H1 (cell line): ENCODE results near the gene MACIR. TPM values are rescaled to one million over a fixed set of nuclear protein-coding genes. Genes with fewer than 3 reads are reported as not detected.

ENCODE experiments used
- CTCF ChIA-PET: fragments of 300-600 bp; sonication (Branson Sonifier 250); formaldehyde crosslinking; loops from one replicate; lab custom pipeline; 2021; ENCODE audit not compliant: partially characterized antibody; lab: Charles Lee
- POLR2A ChIA-PET: fragments of 300-600 bp; sonication (Branson Sonifier 250); formaldehyde crosslinking; loops from one replicate; lab custom pipeline; 2021; ENCODE audit warnings: inconsistent platforms; ENCODE audit not compliant: partially characterized antibody; lab: Charles Lee
- DNase-seq, 2 experiments: peaks; one replicate each; pipeline versions ENCODE4 v3.0.0 to v3.0.0-alpha.2; 2010 to 2022; ENCODE audit warnings: low spot score in 2 of 2, low read depth in 1 of 2, mixed read lengths in 1 of 2
- FAIRE-seq: peaks from 2 replicates; lab custom pipeline; 2011; peaks lifted over from hg19 to GRCh38; lab: Jason Lieb, UNC
- H2AFZ ChIP-seq: 2 replicates; pipeline ENCODE4 v1.8.1; 2012; ENCODE audit warnings: low read length, inconsistent platforms
- H2AK5ac ChIP-seq: 2 replicates; pipeline ENCODE4 v1.6.1; 2013; ENCODE audit warnings: low read depth, low read length
- H2BK120ac ChIP-seq: replicated peaks from 2 replicates; pipeline ENCODE3; 2013; ENCODE audit warnings: low read depth, low read length, inconsistent platforms
- H2BK12ac ChIP-seq: 2 replicates; pipeline ENCODE4 v1.6.1; 2013; ENCODE audit warnings: low read depth, low read length
- H2BK15ac ChIP-seq: 2 replicates; pipeline ENCODE4 v1.6.1; 2013; ENCODE audit warnings: low read length
- H2BK20ac ChIP-seq: 2 replicates; pipeline ENCODE4 v1.6.1; 2013; ENCODE audit warnings: low read length
- H2BK5ac ChIP-seq: 2 replicates; pipeline ENCODE4 v1.6.1; 2013; ENCODE audit warnings: low read depth, low read length
- H3K14ac ChIP-seq: 2 replicates; pipeline ENCODE4 v1.6.1; 2013; ENCODE audit warnings: inconsistent platforms; ENCODE audit not compliant: insufficient read length
- H3K18ac ChIP-seq: 2 replicates; pipeline ENCODE4 v1.6.1; 2013; ENCODE audit warnings: low read length; ENCODE audit errors: extremely low read depth
- H3K23ac ChIP-seq: 2 replicates; pipeline ENCODE4 v1.6.1; 2013; ENCODE audit warnings: inconsistent platforms; ENCODE audit not compliant: insufficient read length
- H3K23me2 ChIP-seq: 2 replicates; pipeline ENCODE4 v1.6.1; 2013; ENCODE audit warnings: low read depth, low read length
- H3K27ac ChIP-seq: 2 replicates; pipeline ENCODE4 v1.6.1; 2011; ENCODE audit warnings: low read depth, low read length, inconsistent platforms
- H3K27me3 ChIP-seq, 4 experiments: replicated peaks in 1 of 4; 1 replicate in 1 of 4; 2 replicates in 3 of 4; pipeline versions ENCODE4 v1.6.1 to v1.8.1; 2011 to 2013; ENCODE audit warnings: low read length in 3 of 4, mild to moderate bottlenecking in 3 of 4, inconsistent platforms in 2 of 4, mixed read lengths in 2 of 4, moderate library complexity in 1 of 4; ENCODE audit not compliant: control insufficient read depth in 3 of 4, insufficient read depth in 3 of 4; ENCODE audit errors: extremely low read depth in 1 of 4
- H3K36me3 ChIP-seq, 4 experiments: 2 replicates each; pipeline versions ENCODE4 v1.6.1 to v1.8.1; 2011 to 2013; ENCODE audit warnings: mild to moderate bottlenecking in 4 of 4, low read length in 3 of 4, moderate library complexity in 2 of 4, control low read depth in 1 of 4, inconsistent platforms in 1 of 4; ENCODE audit not compliant: insufficient read depth in 4 of 4, control insufficient read depth in 2 of 4
- H3K4ac ChIP-seq: replicated peaks from 2 replicates; pipeline ENCODE3; 2013; ENCODE audit warnings: low read length, low read depth, mixed read lengths, inconsistent platforms; ENCODE audit not compliant: insufficient read length
- H3K4me1 ChIP-seq, 4 experiments: replicated peaks in 1 of 4; 1 replicate in 1 of 4; 2 replicates in 3 of 4; pipeline versions ENCODE4 v1.6.1 to v1.8.1; 2011 to 2013; ENCODE audit warnings: low read length in 3 of 4, inconsistent platforms in 2 of 4, mixed read lengths in 1 of 4; ENCODE audit not compliant: insufficient read depth in 4 of 4, control insufficient read depth in 3 of 4
- H3K4me2 ChIP-seq, 2 experiments: 2 replicates each; pipeline versions ENCODE4 v1.6.1 to v1.8.1; 2011 to 2013; ENCODE audit warnings: low read depth in 2 of 2, low read length in 2 of 2, control low read depth in 1 of 2, inconsistent platforms in 1 of 2, mild to moderate bottlenecking in 1 of 2; ENCODE audit not compliant: insufficient read depth in 1 of 2
- H3K4me3 ChIP-seq, 4 experiments: fragments of 200-600, 300-600 bp in 1 of 4; sonication (generic), shearing (Covaris generic), sonication (Bioruptor Twin) in 1 of 4; 2 replicates each; pipeline versions ENCODE4 v1.5.1 to v1.8.1; 2011 to 2016; ENCODE audit warnings: low read length in 4 of 4, low read depth in 3 of 4, control low read depth in 2 of 4, inconsistent platforms in 2 of 4, mild to moderate bottlenecking in 2 of 4, mixed read lengths in 1 of 4, moderate library complexity in 1 of 4; ENCODE audit not compliant: insufficient read depth in 2 of 4; ENCODE audit errors: extremely low read depth in 1 of 4
- H3K56ac ChIP-seq: replicated peaks from 2 replicates; pipeline ENCODE3; 2013; ENCODE audit warnings: low read depth, mild to moderate bottlenecking, mixed read lengths, low read length, inconsistent platforms; ENCODE audit not compliant: insufficient read length
- H3K79me1 ChIP-seq: 2 replicates; pipeline ENCODE4 v1.6.1; 2013; ENCODE audit warnings: low read depth, low read length, control low read depth
- H3K79me2 ChIP-seq, 2 experiments: 2 replicates each; pipeline versions ENCODE4 v1.6.1 to v1.8.1; 2012 to 2013; ENCODE audit warnings: low read length in 2 of 2, mild to moderate bottlenecking in 2 of 2, inconsistent platforms in 1 of 2; ENCODE audit not compliant: insufficient read depth in 2 of 2, control insufficient read depth in 1 of 2
- H3K9ac ChIP-seq, 4 experiments: replicated peaks in 1 of 4; 1 replicate in 1 of 4; 2 replicates in 3 of 4; pipeline versions ENCODE4 v1.6.1 to v1.8.1; 2011 to 2013; ENCODE audit warnings: low read depth in 3 of 4, low read length in 3 of 4, control low read depth in 2 of 4, mild to moderate bottlenecking in 2 of 4, moderate library complexity in 2 of 4, inconsistent platforms in 1 of 4; ENCODE audit errors: extremely low read depth in 1 of 4
- H3K9me3 ChIP-seq, 2 experiments: 2 replicates each; pipeline versions ENCODE4 v1.6.1 to v1.8.1; 2012 to 2013; ENCODE audit warnings: mild to moderate bottlenecking in 2 of 2, moderate library complexity in 2 of 2, control low read depth in 1 of 2, inconsistent platforms in 1 of 2, low read depth in 1 of 2, low read length in 1 of 2, mixed read lengths in 1 of 2; ENCODE audit not compliant: insufficient read depth in 2 of 2
- H4K20me1 ChIP-seq, 2 experiments: replicated peaks in 1 of 2; 2 replicates each; pipeline versions ENCODE3 to v1.8.1; 2011 to 2013; ENCODE audit warnings: inconsistent platforms in 2 of 2, low read length in 2 of 2, mild to moderate bottlenecking in 1 of 2; ENCODE audit not compliant: insufficient read depth in 2 of 2, control insufficient read depth in 1 of 2
- H4K5ac ChIP-seq: 2 replicates; pipeline ENCODE4 v1.6.1; 2013; ENCODE audit warnings: low read length, low read depth, mixed read lengths, inconsistent platforms; ENCODE audit not compliant: insufficient read length
- H4K8ac ChIP-seq: 2 replicates; pipeline ENCODE4 v1.8.0; 2013; ENCODE audit warnings: mild to moderate bottlenecking, moderate library complexity, low read length, inconsistent platforms; ENCODE audit not compliant: insufficient read depth; ENCODE audit errors: extremely low read depth
- H4K91ac ChIP-seq: replicated peaks from 2 replicates; pipeline ENCODE3; 2013; ENCODE audit warnings: low read length, mixed read lengths, inconsistent platforms; ENCODE audit not compliant: insufficient read length
- ATF2 ChIP-seq: IDR thresholded peaks from 2 replicates; pipeline ENCODE4 v1.6.1; 2012; ENCODE audit warnings: low read length, inconsistent platforms
- CEBPB ChIP-seq: IDR thresholded peaks from 2 replicates; pipeline ENCODE4 v1.6.1; 2012; ENCODE audit warnings: low read depth, low read length
- CREB1 ChIP-seq: IDR thresholded peaks from 2 replicates; pipeline ENCODE4 v1.6.1; 2012; ENCODE audit warnings: inconsistent platforms
- GTF2F1 ChIP-seq: IDR thresholded peaks from 2 replicates; pipeline ENCODE4 v1.6.1; 2012; ENCODE audit warnings: low read depth, low read length, improper control_type of control experiment, borderline replicate concordance
- RBBP5 ChIP-seq: IDR thresholded peaks from 2 replicates; pipeline ENCODE4 v1.7.1; 2012; ENCODE audit warnings: low read depth, mild to moderate bottlenecking, inconsistent platforms, low read length, moderate library complexity, borderline replicate concordance
- SIRT6 ChIP-seq: IDR thresholded peaks from one replicate; pipeline ENCODE4 v1.7.1; 2012; ENCODE audit warnings: low read length, inconsistent platforms
- TAF7 ChIP-seq: optimal IDR thresholded peaks from 2 replicates; pipeline ENCODE3; 2011; ENCODE audit warnings: low read depth, mild to moderate bottlenecking, inconsistent platforms, low read length, moderate library complexity, borderline replicate concordance
- WGBS, 2 experiments: shearing (Covaris generic) in 1 of 2; methylation state at CpG; one replicate each; pipeline versions ENCODE4 v1.1.6 to v1.1.7; 2013 to 2015; ENCODE audit warnings: low lambda C conversion rate in 2 of 2, mixed read lengths in 2 of 2, inconsistent platforms in 1 of 2, low coverage in 1 of 2, missing lambda C conversion rate in 1 of 2; ENCODE audit not compliant: insufficient replicate concordance in 2 of 2, insufficient coverage in 1 of 2, insufficient read length in 1 of 2; ENCODE audit errors: extremely low coverage in 1 of 2, missing lambda C conversion rate in 1 of 2; 5-methylcytosine and 5-hydroxymethylcytosine counted together
- polyA plus RNA-seq, 7 experiments: library from polyadenylated mRNA; depleted of rRNA in 3 of 7; stranded (reverse) in 5 of 7; unstranded in 2 of 7; fragments of >200 nt in 5 of 7; fragments of 200-250 nt in 2 of 7; gene quantifications; 1 replicate in 5 of 7; 2 replicates in 1 of 7; 4 replicates in 1 of 7; pipeline versions ENCODE4 v1.2.1 to v1.2.3, GENCODE V29; 2011 to 2013; ENCODE audit warnings: missing spikeins in 2 of 7, mixed read lengths in 2 of 7
- total RNA-seq: library from RNA; stranded (reverse); fragmentation: NEBNext Ultra II Directional; extraction: Animal tissue kit (Norgen Biotek cat#: 25700); gene quantifications from 2 replicates; pipeline ENCODE4 v1.2.1, GENCODE V29; 2021

Gene MACIR
- total and polyA plus RNA-seq, 2 of the 8 experiments (the other 6 are each of a cell fraction or from before 2014, with no cell fraction given): 8.0 to 19.2 TPM

GRCh38 chr5:103283869-103284268 lies 25.3 kb downstream of the MACIR start:
- Histone ChIP-seq H3K4ac (no peak overlapping the region), H2AFZ (no peak overlapping the region), H3K4me2 (no peak overlapping the region), H2BK20ac (no peak overlapping the region), H3K9ac (no peak overlapping the region), H3K14ac (no peak overlapping the region), H3K4me3 (no peak overlapping the region), H2BK12ac (no peak overlapping the region), H3K36me3 (no peaks in the 10 kb centered on the region), H3K23me2 (no peaks in the 10 kb centered on the region), H2BK15ac (no peak overlapping the region), H3K18ac (no peak overlapping the region), H4K8ac (no peak overlapping the region), H3K4me1 (no peaks in the 10 kb centered on the region), H4K20me1 (no peaks in the 10 kb centered on the region)
- DNase-seq: no peak
- no peak for FAIRE-seq
- no peak for TF ChIP-seq RBBP5
- no peak for TF ChIP-seq ATF2
- TF ChIP-seq CREB1: no peak
- TF ChIP-seq GTF2F1: no peak
- TF ChIP-seq SIRT6: no peak
- TF ChIP-seq CEBPB: no peak
- no peak for TF ChIP-seq TAF7
- TF ChIP-seq, all 59 proteins: peak for 0
- ChIA-PET CTCF (interaction anchor here (0.7 to 1.0 kb wide), 2 partner anchors 110 to 1383 kb away, joined by 3 read pairs; no protein-coding TSS in a partner anchor), POLR2A (no interaction called here)
- H2AK5ac ChIP-seq: no peak overlapping the region
- no peak overlapping the region for H2BK5ac ChIP-seq
- H3K79me1 ChIP-seq: no peaks in the 10 kb centered on the region
- no peaks in the 10 kb centered on the region for H3K9me3 ChIP-seq
- no peak overlapping the region for H4K91ac ChIP-seq
- no peak overlapping the region for H3K27ac ChIP-seq
- no peak overlapping the region for H3K23ac ChIP-seq
- WGBS, 2 experiments: 98% methylated on average over 3 of the region's 3 CpGs; no CpG with 5 or more reads in 1 of the 2 experiments
- H3K27me3 ChIP-seq: no peaks in the 10 kb centered on the region
- H4K5ac ChIP-seq: no peak overlapping the region
- H3K79me2 ChIP-seq: no peaks in the 10 kb centered on the region
- H3K56ac ChIP-seq: no peak overlapping the region
- no peak overlapping the region for H2BK120ac ChIP-seq
